Omental fat pad (tissue), 4 donors: Measurements from ENCODE around the gene CALY. TPM values are rescaled to one million over a fixed set of nuclear protein-coding genes. Genes with fewer than 3 reads are reported as not detected.

Experiments
- ATAC-seq: fragments of 150-250 bp; one replicate; pipeline ENCODE4 v1.9.1; 2016; ENCODE audit warnings: mild to moderate bottlenecking, moderate library complexity; ENCODE audit not compliant: low FRiP score
- DNase-seq: peaks from one replicate; pipeline ENCODE4 v3.0.0-alpha.2; 2019; ENCODE audit warnings: low spot score
- CTCF ChIP-seq, 3 donors: fragments of 450-650 bp; IDR thresholded peaks; one replicate each; pipeline ENCODE4 v1.5.1; 2016 to 2017; ENCODE audit warnings: antibody characterized with exemption in 3 of 3, mild to moderate bottlenecking in 3 of 3, moderate library complexity in 2 of 3
- total RNA-seq, 4 donors: library from RNA; depleted of rRNA; stranded (reverse); fragments of >200 nt; gene quantifications; one replicate each; pipeline ENCODE4 v1.1.0, GENCODE V29; 2016

The CALY gene
- total RNA-seq, 4 donors from 2014 or later, result not detected

- no peak for DNase-seq
- ATAC-seq, result no peak
- no peak for TF ChIP-seq CTCF (IDR thresholded peaks at IDR 0.05)
Measured at GRCh38 chr10:133336118-133336576, 549 bp downstream of the CALY start.

GRCh38 chr10:133335246-133336117, 1.2 kb downstream of the CALY start:
- no peak for TF ChIP-seq CTCF (IDR thresholded peaks at IDR 0.05)
- ATAC-seq (peak; percentile 30), DNase-seq (no peak)

- no peak for DNase-seq
- ATAC-seq, result peak; percentile 15
Measured at GRCh38 chr10:133334503-133335245, 2.0 kb downstream of the CALY start.

GRCh38 chr10:133332936-133333699, 3.6 kb downstream of the CALY start:
- DNase-seq (no peak), ATAC-seq (no peak)
- no peak for TF ChIP-seq CTCF (IDR thresholded peaks at IDR 0.05)

More at GRCh38 chr10:133334503-133335245, 2.0 kb downstream of the CALY start:
- TF ChIP-seq CTCF (IDR thresholded peaks at IDR 0.05), result no peak

- DNase-seq (peak; percentile 84), ATAC-seq (peak; percentile 81)
- TF ChIP-seq CTCF (IDR thresholded peaks at IDR 0.05), result peak in 1 of 3 donors; percentile 51
Measured at GRCh38 chr10:133329491-133330202, 7.0 kb downstream of the CALY start.
